Liver (tissue), 3 donors: ENCODE results near the gene EMC1.

Experiments used
- GABPA ChIP-seq, 2 donors: IDR thresholded peaks in 1 of 2; conservative IDR thresholded peaks in 1 of 2; 2 replicates each; pipeline ENCODE4 v1.6.1; 2016; ENCODE audit warnings: antibody characterized with exemption in 2 of 2, mild to moderate bottlenecking in 1 of 2, moderate library complexity in 1 of 2
- HNF4A ChIP-seq, 2 donors: conservative IDR thresholded peaks; 2 replicates each; pipeline ENCODE4 v1.6.1; 2016; ENCODE audit warnings: antibody characterized with exemption in 2 of 2, mild to moderate bottlenecking in 2 of 2
- MAX ChIP-seq: IDR thresholded peaks from 2 replicates; pipeline ENCODE4 v1.6.1; 2016; ENCODE audit warnings: antibody characterized with exemption
- RAD21 ChIP-seq, 2 donors: IDR thresholded peaks; 2 replicates each; pipeline ENCODE4 v1.6.1; 2016; ENCODE audit warnings: antibody characterized with exemption in 2 of 2, mild to moderate bottlenecking in 2 of 2
- REST ChIP-seq: IDR thresholded peaks from 2 replicates; pipeline ENCODE4 v1.6.1; 2016; ENCODE audit warnings: antibody characterized with exemption, mild to moderate bottlenecking
- TAF1 ChIP-seq: conservative IDR thresholded peaks from 2 replicates; pipeline ENCODE4 v1.6.1; 2016; ENCODE audit warnings: antibody characterized with exemption, mild to moderate bottlenecking
- YY1 ChIP-seq: IDR thresholded peaks from 2 replicates; pipeline ENCODE4 v1.6.1; 2016; ENCODE audit warnings: antibody characterized with exemption, mild to moderate bottlenecking
- TF ChIP-seq, protein P1 (sequence below): fragments of 150-350 bp; IDR thresholded peaks from 2 replicates; pipeline ENCODE4 v1.5.1; 2017; ENCODE audit warnings: improper control_type of control experiment, low read depth, low read length; ENCODE audit not compliant: missing input control
- donor health status: healthy.
- donor health status: healthy.

GRCh38 chr1:19191811-19192210 is 59.5 kb downstream of the EMC1 start:
- TF ChIP-seq MAX, result no peak
- no peak for TF ChIP-seq TAF1
- TF ChIP-seq, protein P1, sequence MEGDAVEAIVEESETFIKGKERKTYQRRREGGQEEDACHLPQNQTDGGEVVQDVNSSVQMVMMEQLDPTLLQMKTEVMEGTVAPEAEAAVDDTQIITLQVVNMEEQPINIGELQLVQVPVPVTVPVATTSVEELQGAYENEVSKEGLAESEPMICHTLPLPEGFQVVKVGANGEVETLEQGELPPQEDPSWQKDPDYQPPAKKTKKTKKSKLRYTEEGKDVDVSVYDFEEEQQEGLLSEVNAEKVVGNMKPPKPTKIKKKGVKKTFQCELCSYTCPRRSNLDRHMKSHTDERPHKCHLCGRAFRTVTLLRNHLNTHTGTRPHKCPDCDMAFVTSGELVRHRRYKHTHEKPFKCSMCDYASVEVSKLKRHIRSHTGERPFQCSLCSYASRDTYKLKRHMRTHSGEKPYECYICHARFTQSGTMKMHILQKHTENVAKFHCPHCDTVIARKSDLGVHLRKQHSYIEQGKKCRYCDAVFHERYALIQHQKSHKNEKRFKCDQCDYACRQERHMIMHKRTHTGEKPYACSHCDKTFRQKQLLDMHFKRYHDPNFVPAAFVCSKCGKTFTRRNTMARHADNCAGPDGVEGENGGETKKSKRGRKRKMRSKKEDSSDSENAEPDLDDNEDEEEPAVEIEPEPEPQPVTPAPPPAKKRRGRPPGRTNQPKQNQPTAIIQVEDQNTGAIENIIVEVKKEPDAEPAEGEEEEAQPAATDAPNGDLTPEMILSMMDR, result no peak
- TF ChIP-seq GABPA (IDR thresholded peaks at IDR 0.05 in 1 of 2, conservative IDR thresholded peaks at IDR 0.05 in 1 of 2), result no peak
- TF ChIP-seq RAD21 (IDR thresholded peaks at IDR 0.05), result no peak
- no peak for TF ChIP-seq HNF4A (conservative IDR thresholded peaks at IDR 0.05)
- no peak for TF ChIP-seq REST
- no peak for TF ChIP-seq YY1
